ENCODE results near the gene NXPH1. TPM values are rescaled to one million over a fixed set of nuclear protein-coding genes. Genes with fewer than 3 reads are reported as not detected.
A peak's percentile ranks its signal among the peaks of the same experiment; 100 is the strongest.

Gene NXPH1
- total RNA-seq, 2 donors from 2014 or later = not detected

DNA sequence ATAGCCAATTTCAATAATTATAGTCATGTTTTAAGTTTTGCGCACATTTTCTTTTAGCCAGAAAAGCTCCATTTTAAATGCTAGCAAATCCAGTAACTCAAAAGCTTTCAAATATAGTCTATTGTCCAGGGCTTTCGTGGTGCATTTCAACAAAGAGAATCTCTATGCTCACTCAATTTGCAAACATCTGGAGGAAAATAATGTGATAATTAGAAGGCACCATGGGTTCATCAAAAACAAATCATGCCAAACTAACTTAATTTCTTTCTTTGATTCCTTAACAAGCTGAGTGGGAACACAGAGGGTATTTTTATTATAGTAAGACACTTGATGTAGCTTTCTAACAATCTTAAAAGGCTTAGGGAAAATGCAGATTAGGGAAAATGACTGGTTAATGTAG is 179.8 kb downstream of the NXPH1 start:
- H3K4me1 Mint-ChIP-seq (ENCODE audit: low read depth in 2 of 2) = no peaks in the 10 kb centered on the region
- H3K36me3 Mint-ChIP-seq = no peaks in the 10 kb centered on the region
- peaks cover 3% of the 10 kb centered on the region for H3K9me3 Mint-ChIP-seq
- no peak overlapping the region for H3K27ac Mint-ChIP-seq
- ATAC-seq (no peak), DNase-seq (ENCODE audit: low spot score) (no peak)
- no peak overlapping the region for H3K4me3 Mint-ChIP-seq
- no peaks in the 10 kb centered on the region for H3K27me3 Mint-ChIP-seq

DNA sequence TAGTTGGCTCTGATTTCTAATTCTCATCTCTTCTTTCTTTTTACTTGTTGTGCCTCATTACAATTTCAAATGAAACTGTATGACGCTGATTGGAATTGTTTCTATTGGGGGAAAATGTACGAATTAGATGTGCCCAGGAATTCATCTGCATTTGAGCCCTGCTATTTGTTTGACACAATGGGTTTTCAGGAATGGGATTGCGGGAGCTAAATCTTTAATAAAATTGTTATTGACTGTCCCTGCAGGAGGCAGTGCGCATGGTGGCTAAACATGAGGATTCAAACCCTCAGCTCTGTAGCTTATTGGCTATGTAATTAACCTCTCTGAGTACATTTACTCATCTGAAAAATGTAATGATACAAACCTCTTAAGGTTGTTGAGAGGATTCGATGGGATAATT is 181.6 kb downstream of the NXPH1 start:
- Mint-ChIP-seq H3K4me3 (no peak overlapping the region), H3K4me1 (ENCODE audit: low read depth in 2 of 2) (no peaks in the 10 kb centered on the region), H3K9me3 (peaks cover 3% of the 10 kb centered on the region), H3K27ac (no peak overlapping the region), H3K27me3 (no peaks in the 10 kb centered on the region), H3K36me3 (no peaks in the 10 kb centered on the region)
- ATAC-seq (no peak), DNase-seq (ENCODE audit: low spot score) (no peak)

DNA sequence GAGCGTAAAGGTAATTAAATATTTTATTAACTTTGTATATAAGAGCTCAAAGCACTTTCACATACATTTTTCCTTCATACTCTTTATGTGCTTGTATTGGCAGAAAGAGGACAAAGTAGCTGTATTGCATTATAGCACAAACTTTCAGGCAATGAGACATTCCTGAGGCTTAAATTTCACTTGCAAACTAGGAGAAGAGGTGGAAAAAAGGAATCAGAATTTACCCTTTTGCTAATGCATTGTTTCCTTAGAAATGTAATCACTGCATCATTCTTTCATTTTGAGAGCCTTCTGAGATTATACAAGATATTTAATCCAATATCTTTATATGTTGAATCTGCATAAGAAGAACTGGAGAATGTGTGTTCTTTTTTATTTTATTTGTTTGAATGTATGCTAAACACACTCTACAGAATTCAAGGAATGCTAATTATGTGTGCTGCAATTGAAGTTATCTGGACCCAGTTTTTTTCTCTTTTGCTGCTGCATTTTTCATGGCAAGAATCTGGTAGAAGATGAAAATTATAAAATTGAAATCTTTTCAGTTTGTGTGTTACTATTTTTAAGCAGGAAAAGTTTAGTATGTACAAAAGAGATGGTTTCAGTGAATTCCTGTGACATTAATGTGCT is 185.1 kb downstream of the NXPH1 start:
- no peaks in the 10 kb centered on the region for H3K36me3 Mint-ChIP-seq
- no peak overlapping the region for H3K27ac Mint-ChIP-seq
- DNase-seq (ENCODE audit: low spot score) (no peak), ATAC-seq (no peak)
- no peaks in the 10 kb centered on the region for H3K27me3 Mint-ChIP-seq
- peaks cover 8% of the 10 kb centered on the region for H3K9me3 Mint-ChIP-seq
- no peak overlapping the region for H3K4me3 Mint-ChIP-seq
- no peaks in the 10 kb centered on the region for H3K4me1 Mint-ChIP-seq (ENCODE audit: low read depth in 2 of 2)

DNA sequence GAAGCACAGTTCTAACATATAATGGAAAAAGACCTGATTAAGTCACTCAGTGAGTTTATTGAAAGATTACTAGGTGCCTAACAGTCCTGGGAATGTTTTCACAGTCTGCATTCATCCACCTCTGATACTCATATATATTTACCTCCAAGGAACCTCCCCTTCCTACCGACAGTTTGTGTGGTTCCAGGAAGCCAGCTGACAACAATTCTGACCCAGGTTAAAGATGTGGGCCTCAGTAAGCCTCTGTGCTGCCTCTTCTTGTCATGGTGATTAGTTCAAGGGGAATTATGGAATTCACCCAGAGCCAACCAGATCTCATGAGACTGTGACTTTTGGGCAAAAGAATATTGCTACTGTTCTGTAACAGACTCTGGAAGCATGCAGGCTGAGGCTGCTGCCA is 186.8 kb downstream of the NXPH1 start:
- Mint-ChIP-seq H3K4me1 (ENCODE audit: low read depth in 2 of 2) (no peaks in the 10 kb centered on the region), H3K36me3 (no peaks in the 10 kb centered on the region), H3K9me3 (peaks cover 12% of the 10 kb centered on the region), H3K27me3 (no peaks in the 10 kb centered on the region), H3K27ac (no peak overlapping the region), H3K4me3 (no peak overlapping the region)
- ATAC-seq (no peak), DNase-seq (ENCODE audit: low spot score) (no peak)

DNA sequence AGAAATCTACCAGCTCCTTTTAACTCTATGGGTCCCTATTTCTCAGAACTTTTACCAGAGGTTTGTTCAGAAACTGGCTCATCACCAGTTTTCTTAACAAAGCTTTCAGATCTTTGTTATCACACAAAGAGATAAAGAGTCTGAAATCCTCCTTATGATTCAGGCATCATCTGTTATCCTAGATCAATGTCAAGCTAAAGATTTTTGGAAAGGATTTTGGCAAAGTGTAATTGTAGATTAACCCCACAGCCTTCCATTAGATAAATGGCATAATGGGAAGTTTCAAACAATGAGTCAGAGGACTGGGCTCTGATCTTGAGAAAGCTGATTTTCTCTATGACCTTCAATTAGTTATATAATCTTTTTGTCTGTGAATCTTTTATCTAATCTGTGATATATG is 192.2 kb downstream of the NXPH1 start:
- no peaks in the 10 kb centered on the region for H3K36me3 Mint-ChIP-seq

DNA sequence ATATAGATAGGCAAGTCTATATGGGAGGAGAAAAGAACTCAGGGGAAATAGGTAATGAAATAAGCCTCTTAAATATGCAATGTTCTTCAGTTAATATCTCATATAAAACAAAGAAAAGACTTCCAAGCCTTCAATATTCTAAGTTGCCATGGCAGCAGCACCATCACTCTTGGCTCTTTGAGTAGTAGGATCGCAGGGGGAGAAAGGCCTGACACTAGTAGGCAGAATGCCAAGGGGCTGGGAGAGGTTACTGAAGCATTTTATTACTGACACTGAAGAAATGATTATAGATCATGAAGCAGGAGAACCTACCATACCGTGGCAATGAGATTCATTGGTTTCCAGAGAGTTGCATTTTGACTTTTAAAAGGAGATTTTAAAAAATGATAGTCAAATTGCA is 193.9 kb downstream of the NXPH1 start:
- DNase-seq (ENCODE audit: low spot score) = no peak
- H3K36me3 Mint-ChIP-seq = no peaks in the 10 kb centered on the region
- ATAC-seq = no peak
- H3K27ac Mint-ChIP-seq = no peak overlapping the region
- H3K4me1 Mint-ChIP-seq (ENCODE audit: low read depth in 2 of 2) = no peaks in the 10 kb centered on the region
- no peak overlapping the region for H3K4me3 Mint-ChIP-seq
- H3K27me3 Mint-ChIP-seq = no peaks in the 10 kb centered on the region
- H3K9me3 Mint-ChIP-seq = peaks cover 12% of the 10 kb centered on the region

More for the DNA sequence above, 192.2 kb downstream of the NXPH1 start:
- no peaks in the 10 kb centered on the region for H3K27me3 Mint-ChIP-seq
- peaks cover 12% of the 10 kb centered on the region for H3K9me3 Mint-ChIP-seq
- H3K4me1 Mint-ChIP-seq (ENCODE audit: low read depth in 2 of 2) = no peaks in the 10 kb centered on the region
- ATAC-seq (no peak), DNase-seq (ENCODE audit: low spot score) (no peak)
- H3K4me3 Mint-ChIP-seq = no peak overlapping the region
- H3K27ac Mint-ChIP-seq = no peak overlapping the region

DNA sequence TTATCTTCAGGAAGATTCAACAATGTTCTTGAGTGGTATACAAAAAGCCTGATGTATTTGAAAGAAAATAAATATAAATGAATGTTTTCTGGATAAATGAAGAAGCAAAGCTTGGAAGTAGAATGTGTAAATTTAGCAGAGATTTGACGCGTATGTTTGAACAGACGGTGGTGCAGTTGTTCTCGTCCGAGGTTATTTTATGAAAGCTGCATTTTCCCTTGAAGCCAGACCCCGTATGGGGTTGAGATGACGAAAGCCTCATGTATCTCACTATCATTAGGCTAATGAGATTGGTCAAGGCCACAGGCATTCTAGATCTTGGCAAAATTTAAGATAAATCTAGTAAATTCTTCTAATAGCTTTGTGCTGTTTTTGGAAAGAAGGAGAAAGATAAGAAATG is 195.2 kb downstream of the NXPH1 start:
- no peak overlapping the region for H3K4me3 Mint-ChIP-seq
- no peaks in the 10 kb centered on the region for H3K36me3 Mint-ChIP-seq
- no peak for DNase-seq (ENCODE audit: low spot score)
- H3K4me1 Mint-ChIP-seq (ENCODE audit: low read depth in 2 of 2) = no peaks in the 10 kb centered on the region
- H3K27me3 Mint-ChIP-seq = no peaks in the 10 kb centered on the region
- H3K27ac Mint-ChIP-seq = no peak overlapping the region
- H3K9me3 Mint-ChIP-seq = peaks cover 7% of the 10 kb centered on the region
- no peak for ATAC-seq

DNA sequence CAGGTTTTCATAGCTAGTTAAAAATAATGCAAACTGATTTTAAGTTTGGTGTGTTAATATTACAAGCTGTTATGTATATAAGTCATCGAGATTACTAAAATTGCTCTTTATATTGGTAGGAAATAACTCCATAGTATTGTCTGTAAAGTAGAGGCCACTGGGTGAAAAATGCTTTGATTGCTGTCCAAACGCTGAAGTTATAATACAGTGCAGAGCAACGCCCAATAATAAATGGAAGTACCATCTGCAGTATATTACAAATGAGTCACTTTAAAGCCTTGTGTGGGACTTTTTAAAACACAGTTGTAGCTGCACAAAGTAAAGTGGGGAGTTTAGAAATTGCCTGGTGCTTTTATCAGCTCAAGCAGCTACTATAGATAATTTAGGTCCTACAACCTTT is 196.1 kb downstream of the NXPH1 start:
- ATAC-seq = no peak
- H3K27me3 Mint-ChIP-seq = no peaks in the 10 kb centered on the region
- no peaks in the 10 kb centered on the region for H3K4me1 Mint-ChIP-seq (ENCODE audit: low read depth in 2 of 2)
- no peak overlapping the region for H3K27ac Mint-ChIP-seq
- H3K4me3 Mint-ChIP-seq = no peak overlapping the region
- H3K9me3 Mint-ChIP-seq = peaks cover 3% of the 10 kb centered on the region
- H3K36me3 Mint-ChIP-seq = no peaks in the 10 kb centered on the region
- DNase-seq (ENCODE audit: low spot score) = no peak

DNA sequence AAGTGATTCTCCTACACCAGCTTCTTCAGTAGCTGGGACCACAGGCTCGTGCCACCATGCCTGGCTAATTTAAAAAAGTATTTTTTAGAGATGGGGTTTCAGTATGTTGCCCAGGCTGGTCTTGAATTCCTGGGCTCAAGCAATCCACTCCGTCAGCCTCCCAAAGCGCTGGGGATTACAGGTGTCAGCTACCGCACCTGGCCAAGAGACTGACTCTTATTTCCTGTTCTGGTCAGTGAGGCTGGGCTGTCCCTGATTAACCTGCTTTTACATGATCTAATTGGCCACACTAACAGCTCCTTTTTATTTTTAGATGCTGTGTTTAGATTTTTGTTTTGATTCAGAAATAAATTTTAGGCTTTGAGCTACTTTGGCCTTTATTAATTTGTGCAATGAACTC is 203.9 kb downstream of the NXPH1 start:
- Mint-ChIP-seq H3K4me1 (ENCODE audit: low read depth in 2 of 2) (no peaks in the 10 kb centered on the region), H3K36me3 (no peaks in the 10 kb centered on the region), H3K4me3 (no peak overlapping the region), H3K27ac (no peak overlapping the region), H3K27me3 (no peaks in the 10 kb centered on the region), H3K9me3 (peaks cover 3% of the 10 kb centered on the region)
- DNase-seq (ENCODE audit: low spot score) (no peak), ATAC-seq (no peak)

DNA sequence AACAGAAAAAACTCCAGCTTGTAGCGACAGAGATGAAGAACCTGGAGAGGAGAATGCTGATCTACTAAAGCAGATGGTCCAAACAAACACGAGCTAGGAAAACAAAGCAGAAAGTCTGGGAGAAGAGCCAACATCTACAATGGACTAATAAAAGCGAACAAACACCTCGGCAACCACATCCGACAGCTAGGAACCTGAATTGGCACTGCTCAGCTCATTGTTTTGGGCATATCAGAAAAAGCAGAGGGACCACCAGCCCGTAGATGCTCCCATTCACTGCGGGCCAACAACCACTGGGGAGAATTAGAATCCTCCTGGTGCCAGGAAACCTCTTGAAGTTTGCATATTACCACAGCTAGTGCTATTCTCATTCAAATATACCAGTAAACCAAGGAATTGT is 204.7 kb downstream of the NXPH1 start:
- H3K4me3 Mint-ChIP-seq = no peak overlapping the region
- H3K9me3 Mint-ChIP-seq = peaks cover 3% of the 10 kb centered on the region
- H3K27ac Mint-ChIP-seq = no peak overlapping the region
- H3K4me1 Mint-ChIP-seq (ENCODE audit: low read depth in 2 of 2) = no peaks in the 10 kb centered on the region
- H3K27me3 Mint-ChIP-seq = no peaks in the 10 kb centered on the region
- H3K36me3 Mint-ChIP-seq = no peaks in the 10 kb centered on the region
- ATAC-seq (no peak), DNase-seq (ENCODE audit: low spot score) (no peak)

DNA sequence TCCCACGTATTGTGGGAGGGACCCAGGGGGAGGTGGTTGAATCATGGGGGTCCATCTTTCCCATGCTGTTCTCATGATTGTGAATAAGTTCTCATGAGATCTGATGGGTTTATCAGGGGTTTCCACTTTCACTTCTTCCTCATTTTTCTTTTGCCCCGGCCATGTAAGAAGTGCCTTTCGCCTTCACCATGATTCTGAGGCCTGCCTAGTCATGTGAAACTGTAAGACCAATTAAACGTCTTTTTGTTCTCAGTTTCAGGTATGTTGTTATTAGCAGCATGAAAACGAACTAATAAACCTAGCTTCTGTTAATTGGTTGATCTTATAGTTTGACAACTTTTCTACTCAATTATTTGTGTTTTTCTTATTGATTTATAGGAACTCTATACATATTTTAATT is 206.3 kb downstream of the NXPH1 start:
- H3K27ac Mint-ChIP-seq = no peak overlapping the region
- no peaks in the 10 kb centered on the region for H3K36me3 Mint-ChIP-seq
- H3K4me3 Mint-ChIP-seq = no peak overlapping the region
- peaks cover 3% of the 10 kb centered on the region for H3K9me3 Mint-ChIP-seq
- ATAC-seq (no peak), DNase-seq (ENCODE audit: low spot score) (no peak)
- no peaks in the 10 kb centered on the region for H3K27me3 Mint-ChIP-seq
- H3K4me1 Mint-ChIP-seq (ENCODE audit: low read depth in 2 of 2) = no peaks in the 10 kb centered on the region

DNA sequence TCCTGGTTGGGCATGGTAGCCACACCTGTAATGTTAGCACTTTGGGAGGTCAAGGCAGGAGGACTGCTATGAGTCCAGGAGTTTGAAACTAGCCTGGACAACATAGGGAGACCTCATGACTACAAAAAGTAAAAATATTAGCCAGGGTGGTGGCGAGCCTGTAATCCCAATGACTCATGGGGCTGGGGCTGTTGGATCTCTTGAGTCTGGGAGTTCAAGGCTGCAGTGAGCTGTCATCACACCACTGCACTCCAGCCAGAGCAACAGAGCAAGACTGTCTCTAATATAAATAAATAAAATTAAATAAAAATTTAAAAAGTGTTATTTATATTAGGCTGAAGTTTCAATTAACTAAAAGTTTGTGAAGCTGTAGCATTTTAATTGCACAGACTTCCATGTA is 207.3 kb downstream of the NXPH1 start:
- DNase-seq (ENCODE audit: low spot score) (no peak), ATAC-seq (no peak)
- no peaks in the 10 kb centered on the region for H3K4me1 Mint-ChIP-seq (ENCODE audit: low read depth in 2 of 2)
- H3K27me3 Mint-ChIP-seq = no peaks in the 10 kb centered on the region
- H3K27ac Mint-ChIP-seq = no peak overlapping the region
- no peaks in the 10 kb centered on the region for H3K36me3 Mint-ChIP-seq
- no peak overlapping the region for H3K4me3 Mint-ChIP-seq
- peaks cover 3% of the 10 kb centered on the region for H3K9me3 Mint-ChIP-seq

DNA sequence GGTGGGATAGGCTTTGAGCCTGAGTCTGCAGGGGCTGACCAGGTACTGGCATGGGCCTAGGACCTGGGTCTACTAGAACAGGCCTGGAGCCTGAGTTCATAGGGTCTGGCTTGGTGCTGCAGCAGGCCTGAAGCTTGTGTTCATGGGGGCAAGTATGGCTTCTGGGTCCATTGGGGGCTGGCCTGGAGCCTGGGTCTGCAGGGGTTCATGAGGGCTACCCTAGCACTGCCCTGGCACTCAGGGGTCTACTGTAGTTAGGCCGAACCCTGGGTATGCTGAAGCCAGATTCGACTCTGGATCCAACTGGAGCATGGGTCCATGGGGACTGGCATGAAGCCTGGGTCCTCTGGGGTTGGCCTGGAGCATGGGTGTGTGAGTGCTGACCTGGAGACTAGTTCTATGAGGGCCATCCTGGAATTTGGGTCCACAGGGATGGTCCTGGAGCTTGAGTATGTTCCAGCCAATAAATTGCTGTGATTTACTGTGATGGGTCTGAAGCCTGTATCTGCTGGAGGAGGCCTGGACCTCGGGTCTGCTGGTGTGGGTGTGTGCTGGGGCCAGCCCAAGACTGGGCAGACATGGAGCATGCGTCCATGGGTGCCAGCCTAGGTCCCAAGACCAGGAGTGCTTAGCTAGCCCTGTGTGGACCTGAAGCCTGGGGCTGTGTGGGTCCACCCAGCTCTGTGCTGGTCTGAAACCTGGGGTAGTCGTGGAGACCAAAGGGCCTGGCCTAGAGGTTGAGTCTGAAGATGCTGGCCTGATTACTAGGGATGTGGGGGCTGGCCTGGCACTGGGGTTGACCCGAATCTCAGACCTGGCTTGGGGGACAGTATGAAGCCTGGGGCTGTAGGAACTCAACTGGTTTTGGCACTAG is 235.5 kb downstream of the NXPH1 start:
- peaks cover 9% of the 10 kb centered on the region for H3K9me3 Mint-ChIP-seq
- no peaks in the 10 kb centered on the region for H3K4me1 Mint-ChIP-seq (ENCODE audit: low read depth in 2 of 2)
- peak in 1 of 2 donors; percentile 33 for ATAC-seq
- no peaks in the 10 kb centered on the region for H3K27me3 Mint-ChIP-seq
- H3K4me3 Mint-ChIP-seq = no peak overlapping the region
- H3K27ac Mint-ChIP-seq = no peak overlapping the region
- no peaks in the 10 kb centered on the region for H3K36me3 Mint-ChIP-seq
- no peak for DNase-seq (ENCODE audit: low spot score)

DNA sequence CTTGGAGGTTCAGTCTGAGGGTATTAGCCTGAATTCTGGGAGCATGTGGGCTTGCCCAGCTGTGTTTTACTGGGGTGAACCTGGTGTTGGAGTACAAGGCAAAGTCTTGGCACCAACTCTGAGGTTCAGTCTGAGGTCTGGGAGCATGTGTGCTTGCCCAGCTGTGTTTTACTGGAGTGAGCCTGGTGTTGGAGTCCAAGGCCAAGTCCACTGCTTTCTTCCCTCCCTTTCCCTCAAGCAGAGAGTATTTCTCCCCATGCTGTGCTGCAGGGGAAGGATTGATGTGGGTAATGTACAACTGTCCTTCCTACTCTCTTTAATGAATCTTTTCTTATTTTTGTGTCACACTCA is 236.1 kb downstream of the NXPH1 start:
- peaks cover 9% of the 10 kb centered on the region for H3K9me3 Mint-ChIP-seq
- no peak for ATAC-seq

More for the DNA sequence above, 236.1 kb downstream of the NXPH1 start:
- Mint-ChIP-seq H3K4me1 (ENCODE audit: low read depth in 2 of 2) (no peaks in the 10 kb centered on the region), H3K27ac (no peak overlapping the region), H3K4me3 (no peak overlapping the region), H3K36me3 (no peaks in the 10 kb centered on the region), H3K27me3 (no peaks in the 10 kb centered on the region)
- DNase-seq (ENCODE audit: low spot score) = no peak

Measured in natural killer cell treated with Interleukin-12 subunit alpha and Interleukin-12 subunit beta and Interleukin-15 and Interleukin-18, amount 100 ng/mL, for 72 hours (primary cell).